Progenitor cell of endocrine pancreas (in vitro differentiated cells): ENCODE measurements around the gene JADE2. TPM values are rescaled to one million over a fixed set of nuclear protein-coding genes. Genes with fewer than 3 reads are reported as not detected.

Experiments
- DNase-seq: peaks from one replicate; pipeline ENCODE4 v3.0.0; 2021; ENCODE audit warnings: low spot score; ENCODE audit not compliant: unreplicated experiment
- H3K27ac Mint-ChIP-seq: 2 replicates; pipeline ENCODE4 v1.8.0; 2021; ENCODE audit warnings: mild to moderate bottlenecking, moderate library complexity, mixed read lengths
- H3K27me3 Mint-ChIP-seq: 2 replicates; pipeline ENCODE4 v1.8.0; 2021; ENCODE audit warnings: mixed read lengths
- H3K36me3 Mint-ChIP-seq: 2 replicates; pipeline ENCODE4 v1.8.0; 2022; ENCODE audit warnings: mixed read lengths; ENCODE audit not compliant: insufficient read depth
- H3K4me1 Mint-ChIP-seq: 2 replicates; pipeline ENCODE4 v1.8.0; 2021; ENCODE audit warnings: low read depth, mixed read lengths
- H3K4me3 Mint-ChIP-seq: 2 replicates; pipeline ENCODE4 v1.8.0; 2021; ENCODE audit warnings: low read depth, mild to moderate bottlenecking, moderate library complexity, mixed read lengths
- H3K9me3 Mint-ChIP-seq: 2 replicates; pipeline ENCODE4 v1.8.0; 2021; ENCODE audit warnings: low read depth, mixed read lengths
- CTCF ChIP-seq: fragments of 200-600 bp; sonication (generic); IDR thresholded peaks from one replicate; pipeline ENCODE4 v1.5.0; 2021; ENCODE audit warnings: antibody characterized with exemption, mild to moderate bottlenecking; ENCODE audit not compliant: unreplicated experiment
- total RNA-seq: library from RNA; stranded (reverse); gene quantifications from 2 replicates; pipeline ENCODE4 v1.2.1, GENCODE V29; 2021

The JADE2 gene
- total RNA-seq, 1 donor from 2014 or later: 6.7 TPM

- Mint-ChIP-seq H3K9me3 (no peaks in the 10 kb centered on the region), H3K4me3 (no peak overlapping the region), H3K27ac (no peak overlapping the region), H3K4me1 (peaks cover 3% of the 10 kb centered on the region), H3K36me3 (peaks cover 3% of the 10 kb centered on the region), H3K27me3 (no peaks in the 10 kb centered on the region)
- TF ChIP-seq CTCF: no peak
- DNase-seq: no peak
Observed at GRCh38 chr5:134567641-134568336, 42.3 kb downstream of the JADE2 start.

- Mint-ChIP-seq H3K27me3 (no peaks in the 10 kb centered on the region), H3K36me3 (peaks cover 3% of the 10 kb centered on the region), H3K27ac (no peak overlapping the region), H3K4me3 (no peak overlapping the region), H3K9me3 (no peaks in the 10 kb centered on the region), H3K4me1 (peaks cover 3% of the 10 kb centered on the region)
- TF ChIP-seq CTCF: no peak
- DNase-seq: no peak
Observed at GRCh38 chr5:134568337-134568700, 42.8 kb downstream of the JADE2 start.

- no peak overlapping the region for H3K4me3 Mint-ChIP-seq
- peaks cover 1% of the 10 kb centered on the region for H3K36me3 Mint-ChIP-seq
- TF ChIP-seq CTCF: no peak
- no peaks in the 10 kb centered on the region for H3K27me3 Mint-ChIP-seq
- no peak for DNase-seq
- H3K4me1 Mint-ChIP-seq: peaks cover 3% of the 10 kb centered on the region
- H3K9me3 Mint-ChIP-seq: no peaks in the 10 kb centered on the region
- peak overlapping the region; percentile 16 for H3K27ac Mint-ChIP-seq
Observed at GRCh38 chr5:134568761-134569695, 43.6 kb downstream of the JADE2 start.

- Mint-ChIP-seq H3K27me3 (no peaks in the 10 kb centered on the region), H3K36me3 (peaks cover 1% of the 10 kb centered on the region), H3K4me3 (no peak overlapping the region)
Observed at GRCh38 chr5:134569758-134570364, 44.4 kb downstream of the JADE2 start.

More at GRCh38 chr5:134569758-134570364, 44.4 kb downstream of the JADE2 start:
- no peak for DNase-seq
- H3K9me3 Mint-ChIP-seq: no peaks in the 10 kb centered on the region
- peaks cover 3% of the 10 kb centered on the region for H3K4me1 Mint-ChIP-seq
- no peak for TF ChIP-seq CTCF
- H3K27ac Mint-ChIP-seq: no peak overlapping the region
